ENCODE measurements around the gene TGFB1.

Gene TGFB1

GRCh38 chr19:41339936-41340335 is 13.8 kb downstream of the TGFB1 start:
- no peak for DNase-seq

GRCh38 chr19:41335467-41335866 is 18.3 kb downstream of the TGFB1 start:
- no peak for DNase-seq

- no peak for DNase-seq
Observed at GRCh38 chr19:41334793-41335192, 18.9 kb downstream of the TGFB1 start.

DNA sequence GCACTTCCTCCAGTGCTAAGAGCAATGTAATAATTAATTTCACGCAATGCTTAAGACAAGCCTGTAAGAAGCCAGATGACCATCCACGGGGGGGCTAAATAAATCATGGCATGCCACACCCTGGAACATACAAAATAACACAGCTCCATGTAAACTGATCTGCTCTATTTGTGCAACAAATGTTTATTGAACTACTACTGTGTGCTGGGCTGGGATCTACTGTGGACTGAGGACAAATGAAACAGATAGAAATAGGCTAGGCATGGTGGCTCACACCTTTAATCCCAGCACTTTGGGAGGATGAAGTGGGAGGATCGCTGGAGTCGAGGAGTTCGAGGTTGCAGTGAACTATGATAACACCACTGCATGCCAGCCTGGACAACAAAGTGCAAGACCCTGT is 21.3 kb downstream of the TGFB1 start:
- DNase-seq: no peak

DNA sequence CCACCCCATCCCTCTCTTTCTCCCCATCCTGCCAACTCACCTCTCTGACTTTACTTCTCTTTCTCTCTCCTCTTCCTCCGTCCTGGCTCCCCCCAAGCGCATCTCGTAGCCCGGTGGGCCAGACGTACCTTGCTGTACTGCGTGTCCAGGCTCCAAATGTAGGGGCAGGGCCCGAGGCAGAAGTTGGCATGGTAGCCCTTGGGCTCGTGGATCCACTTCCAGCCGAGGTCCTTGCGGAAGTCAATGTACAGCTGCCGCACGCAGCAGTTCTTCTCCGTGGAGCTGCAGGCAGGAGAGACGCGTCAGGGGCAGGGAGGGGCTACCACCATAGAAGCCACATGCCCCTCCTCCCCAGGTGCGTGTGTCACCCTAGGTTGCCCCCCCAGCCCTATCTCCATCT is 21.7 kb downstream of the TGFB1 start:
- DNase-seq: no peak

DNA sequence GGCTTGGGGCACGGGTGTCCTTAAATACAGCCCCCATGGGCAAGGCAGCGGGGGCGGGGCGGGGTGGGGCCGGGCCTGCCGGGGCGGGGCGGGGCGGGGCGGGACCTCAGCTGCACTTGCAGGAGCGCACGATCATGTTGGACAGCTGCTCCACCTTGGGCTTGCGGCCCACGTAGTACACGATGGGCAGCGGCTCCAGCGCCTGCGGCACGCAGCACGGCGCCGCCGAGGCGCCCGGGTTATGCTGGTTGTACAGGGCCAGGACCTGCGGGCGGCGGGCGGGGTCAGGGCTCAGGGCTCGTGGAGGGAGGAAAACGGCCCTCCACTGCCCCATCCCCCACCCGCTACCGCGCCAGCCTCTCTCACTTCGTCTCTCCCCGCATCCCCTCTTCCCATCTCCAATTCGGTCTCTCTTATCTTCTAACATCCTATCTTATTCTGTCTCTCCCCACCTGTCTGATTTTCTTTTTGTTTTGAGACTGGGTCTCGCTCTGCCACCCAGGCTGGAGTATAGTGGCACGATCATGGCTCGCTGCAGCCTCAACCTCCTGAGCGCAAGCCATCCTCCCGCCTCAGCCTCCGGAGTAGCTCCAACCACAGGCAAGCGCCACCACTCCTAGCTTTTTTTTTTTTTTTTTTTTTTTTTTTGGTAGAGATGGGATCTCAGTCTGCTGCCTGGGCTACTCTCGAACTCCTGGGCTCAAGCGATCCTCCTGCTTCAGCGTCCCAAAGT is 22.6 kb downstream of the TGFB1 start:
- no peak for DNase-seq

DNA sequence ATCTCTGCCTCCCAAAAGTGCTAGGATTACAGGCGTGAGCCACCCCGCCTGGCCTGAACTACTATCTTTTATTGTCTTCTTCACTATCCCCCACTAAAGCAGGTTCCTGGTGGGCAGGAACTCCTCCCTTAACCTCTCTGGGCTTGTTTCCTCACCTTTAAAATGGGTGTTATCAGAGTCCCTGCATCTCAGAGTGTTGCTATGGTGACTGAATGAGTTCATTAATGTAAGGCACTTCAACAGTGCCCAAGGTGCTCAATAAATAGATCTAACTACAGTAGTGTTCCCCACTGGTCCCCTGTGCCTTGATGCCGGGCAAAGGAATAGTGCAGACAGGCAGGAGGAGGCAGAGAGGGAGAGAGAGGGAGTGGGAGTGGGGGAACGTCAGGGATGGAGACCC is 23.2 kb downstream of the TGFB1 start:
- no peak for DNase-seq

DNA sequence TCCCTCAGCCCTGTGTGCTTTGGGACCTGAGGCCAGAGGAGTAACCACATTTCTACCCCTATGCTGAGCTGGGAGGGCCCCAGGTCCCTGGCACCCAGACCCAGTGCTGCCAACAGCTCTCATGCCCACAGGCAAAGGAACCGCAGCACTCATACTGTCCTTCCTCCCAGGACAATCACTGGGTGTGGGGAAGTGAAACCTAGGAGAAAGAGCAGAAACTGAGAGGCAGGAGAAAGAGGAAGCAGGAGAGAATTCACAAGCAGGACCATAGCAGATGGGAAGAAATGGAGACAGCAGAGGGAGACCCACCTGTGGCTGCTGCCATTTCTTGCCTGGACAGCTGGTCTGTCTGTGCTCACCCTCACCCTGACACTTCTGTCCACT is 24.9 kb downstream of the TGFB1 start:
- no peak for DNase-seq

- DNase-seq: no peak
Observed at GRCh38 chr19:41328157-41328841, 25.4 kb downstream of the TGFB1 start.

- DNase-seq: peak; percentile 60
Observed at GRCh38 chr19:41327576-41328156, 26.1 kb downstream of the TGFB1 start.

DNA sequence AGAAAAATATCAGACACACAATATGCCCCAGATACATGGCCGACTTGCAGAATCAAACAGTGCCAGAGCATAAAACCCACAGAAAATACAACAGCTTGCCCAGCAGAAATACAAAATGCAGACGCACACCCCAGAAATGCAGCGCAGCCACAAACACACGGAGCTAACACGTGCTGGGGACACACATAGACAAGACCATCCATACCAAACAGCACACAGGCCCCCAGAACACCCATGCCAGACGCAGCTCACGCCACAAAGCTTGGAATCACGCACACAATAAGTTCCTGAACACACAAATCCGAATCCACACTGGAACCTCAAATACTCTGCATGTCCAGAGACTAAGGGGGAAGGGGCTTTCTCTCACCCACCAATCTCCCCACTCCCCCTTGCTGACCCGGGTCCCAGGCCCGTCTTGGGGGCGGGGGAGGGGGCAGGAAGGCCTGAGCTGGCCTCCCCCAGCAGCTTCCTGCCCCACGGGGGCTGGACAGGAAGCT is 26.6 kb downstream of the TGFB1 start:
- no peak for DNase-seq

DNA sequence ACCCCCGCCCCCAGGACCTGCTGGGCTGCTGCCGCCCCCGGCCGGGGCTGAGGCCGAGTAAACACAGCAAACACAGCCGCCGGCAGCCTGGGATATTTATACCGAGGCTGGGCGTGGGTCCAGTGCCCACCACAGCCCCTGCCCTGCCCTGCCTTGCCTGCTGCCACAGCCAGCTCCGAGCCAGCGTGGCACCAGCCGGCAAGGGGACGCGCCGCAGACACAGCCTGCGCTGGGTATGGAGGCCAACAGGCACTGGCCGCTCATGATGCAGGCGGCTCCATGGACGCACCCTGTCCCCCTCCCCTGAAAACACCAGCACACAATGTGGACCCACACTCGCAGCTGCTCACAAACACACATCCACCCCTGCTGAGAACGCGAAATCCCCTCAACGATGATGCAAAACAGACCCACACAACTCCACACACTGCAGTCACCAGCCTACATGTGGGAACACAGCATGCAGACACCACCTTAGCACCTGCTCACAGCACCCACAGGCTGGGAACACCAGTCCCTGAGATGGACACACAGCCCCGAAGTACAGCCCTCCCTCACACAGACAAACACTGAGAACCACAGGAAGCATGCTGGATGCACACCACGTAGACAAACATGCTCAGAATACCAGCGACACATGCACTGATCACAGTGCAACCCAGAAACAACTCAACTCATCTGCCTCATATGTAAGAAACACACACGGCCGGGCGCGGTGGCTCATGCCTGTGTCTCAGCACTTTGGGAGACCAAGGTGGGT is 27.6 kb downstream of the TGFB1 start:
- no peak for DNase-seq

GRCh38 chr19:41325640-41325946 is 28.1 kb downstream of the TGFB1 start:
- DNase-seq: no peak

GRCh38 chr19:41324921-41325639 is 28.6 kb downstream of the TGFB1 start:
- no peak for DNase-seq

DNA sequence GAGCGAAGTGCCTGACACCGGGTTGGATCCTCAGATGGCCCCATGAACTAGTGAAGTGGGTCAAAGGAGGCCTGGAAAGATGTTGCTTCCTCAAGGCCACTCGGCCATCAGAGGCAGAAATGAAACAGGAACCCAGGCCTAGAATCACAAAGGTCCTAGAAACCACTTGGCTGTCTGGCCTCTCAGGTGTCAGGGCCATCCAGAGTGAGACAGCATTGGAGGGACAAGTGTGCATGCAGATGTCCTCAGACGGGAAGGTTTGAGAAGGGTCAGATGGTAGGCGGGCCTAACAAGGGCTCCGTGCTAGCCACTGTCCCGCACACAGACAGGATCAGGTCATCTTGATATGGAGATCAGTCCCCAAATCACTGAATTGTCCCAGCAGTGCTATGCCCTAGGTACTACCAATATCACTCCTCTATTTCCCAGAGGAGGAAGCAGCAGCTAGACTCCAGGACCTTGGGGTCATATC is 29.5 kb downstream of the TGFB1 start:
- DNase-seq: no peak

- no peak for DNase-seq
Observed at GRCh38 chr19:41323430-41324125, 30.1 kb downstream of the TGFB1 start.

DNA sequence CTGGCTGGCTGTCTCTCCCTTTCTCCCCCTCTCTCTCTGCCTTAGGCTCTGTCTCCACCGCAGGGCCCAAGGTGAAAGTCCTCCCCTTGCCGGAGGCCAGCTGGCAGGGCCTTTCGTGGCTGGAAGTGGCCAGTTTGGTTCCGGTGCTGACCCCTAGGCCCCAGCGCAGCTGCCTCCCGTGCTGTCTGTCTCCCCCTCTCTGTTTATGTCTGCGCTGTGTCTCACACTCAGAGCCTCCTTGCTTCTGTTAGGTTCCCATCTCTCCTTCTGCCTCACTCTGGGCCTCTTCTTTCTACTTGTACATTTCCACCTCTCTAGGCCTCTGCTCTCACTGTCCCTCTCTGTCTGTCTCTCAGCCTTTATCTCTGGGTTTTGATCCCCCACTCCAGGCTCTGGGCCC is 30.7 kb downstream of the TGFB1 start:
- DNase-seq: no peak

DNA sequence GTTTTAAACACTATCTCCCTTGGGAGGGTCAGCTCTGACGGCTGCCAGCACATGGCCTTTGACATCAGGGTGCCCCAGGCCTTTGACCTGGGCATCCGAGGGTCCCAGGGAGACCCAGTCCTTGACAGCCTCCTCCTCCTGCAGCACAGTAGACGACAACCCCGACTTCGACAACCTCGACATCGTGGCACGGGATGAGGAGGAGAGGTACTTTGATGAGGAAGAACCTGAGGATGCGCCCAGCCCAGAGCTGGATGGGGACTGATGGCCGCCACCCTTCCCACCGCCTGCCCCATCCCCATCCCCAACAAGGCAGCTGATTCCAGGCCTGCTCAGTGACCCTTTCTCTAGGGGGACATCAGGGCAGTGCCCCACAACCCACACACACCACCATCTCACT is 31.3 kb downstream of the TGFB1 start:
- no peak for DNase-seq

DNA sequence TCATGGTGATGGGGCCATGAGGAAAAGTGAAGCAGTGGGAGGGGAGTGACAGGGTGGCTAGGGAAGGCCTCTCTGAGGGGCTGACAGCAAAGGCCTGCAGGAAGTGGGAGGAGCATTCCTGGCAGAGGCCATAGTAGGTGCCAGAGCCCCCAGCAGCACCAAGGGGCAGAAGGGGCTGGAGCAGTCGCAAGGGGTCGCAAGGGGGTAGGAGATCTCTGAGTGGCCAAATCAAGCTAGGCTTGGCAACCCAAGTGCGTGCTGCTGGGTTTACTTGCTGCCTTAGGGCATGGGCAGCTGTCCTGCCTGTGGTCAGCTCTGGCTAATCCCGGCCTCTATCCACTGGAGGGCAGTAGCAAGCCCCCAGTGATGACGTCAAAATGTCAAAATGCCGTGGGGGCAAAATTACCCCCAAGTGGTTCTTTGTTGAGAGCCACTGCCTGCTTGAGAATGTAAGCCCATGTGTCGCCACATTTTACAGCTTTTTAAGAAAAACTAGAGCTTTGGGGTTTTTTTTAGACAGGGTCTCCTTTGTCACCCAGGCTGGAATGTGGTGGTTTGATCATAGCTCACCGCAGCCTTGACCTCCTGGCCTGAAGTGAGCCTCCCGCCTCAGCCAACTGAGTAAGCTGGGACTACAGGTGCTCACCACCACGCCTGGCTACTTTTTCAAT is 32.0 kb downstream of the TGFB1 start:
- DNase-seq: no peak

GRCh38 chr19:41321204-41321599 is 32.5 kb downstream of the TGFB1 start:
- DNase-seq: no peak

- DNase-seq: no peak
Observed at GRCh38 chr19:41320568-41320967, 33.2 kb downstream of the TGFB1 start.

- no peak for DNase-seq
Observed at GRCh38 chr19:41320185-41320518, 33.6 kb downstream of the TGFB1 start.

Data from activated CD4-positive, alpha-beta T cell treated with anti-CD3 and anti-CD28 coated beads for 1 hour (primary cell).